Testis (tissue), 3 donors: Measurements from ENCODE around the gene ANAPC1. TPM values are rescaled to one million over a fixed set of nuclear protein-coding genes. Genes with fewer than 3 reads are reported as not detected.

ENCODE experiments used
- microRNA-seq, 2 donors: library from miRNA; unstranded; fragments of <30 nt; microRNA quantifications; one replicate each; pipeline ENCODE4, GENCODE V29; 2016; ENCODE audit warnings: borderline number of aligned reads in 2 of 2, borderline replicate concordance in 1 of 2
- polyA plus RNA-seq: library from polyadenylated mRNA; stranded (reverse); fragments of 350-450 nt; fragmentation: Illumina TruSeq; extraction: RNeasy Lipid Tissue Mini Kit (QIAGEN cat#74804); gene quantifications from one replicate; pipeline ENCODE4 v1.2.3, GENCODE V29; 2014; ENCODE audit warnings: low read depth, low replicate concordance; ENCODE audit not compliant: insufficient read depth
- small RNA-seq, 2 donors: library from RNA; depleted of rRNA; stranded (forward); fragments of <200 nt; gene quantifications; one replicate each; pipeline ENCODE3, GENCODE V24; 2016
- total RNA-seq, 2 donors: library from RNA; depleted of rRNA; stranded (reverse); fragments of >200 nt; gene quantifications; one replicate each; pipeline ENCODE4 v1.2.3, GENCODE V29; 2016

The ANAPC1 gene
- total and polyA plus RNA-seq, 3 donors from 2014 or later: 32.6 to 77.2 (median 68.5) TPM

Small RNA genes lying within 50 kb of the gene (microRNA-seq; reads per million reads assigned to microRNA genes)
- gene MIR4771-2: 0 reads per million in 2 donors

Small RNA genes lying within 50 kb of the gene (small RNA-seq; reads per million reads assigned to genes)
- 0 reads per million in 2 donors for gene MIR4771-2
- 0 reads per million in 2 donors for gene RN7SL297P

Other genes starting within 250 kb of the ANAPC1 start
- gene MERTK, start 14.4 kb upstream of the ANAPC1 start, total RNA-seq: 10 to 100 TPM; 73.8 to 74.2 TPM
- 28.9 TPM for gene MERTK, start 14.4 kb upstream of the ANAPC1 start, polyA plus RNA-seq
- gene TMEM87B, start 171.1 kb upstream of the ANAPC1 start, total RNA-seq: 10 to 100 TPM; 13.2 to 22.6 TPM
- 12.9 TPM for gene TMEM87B, start 171.1 kb upstream of the ANAPC1 start, polyA plus RNA-seq